Measurements from ENCODE around the gene DNAI4.
"Not testable (repeated sequence)": the region's sequence is repeated elsewhere in the genome, so short reads cannot be mapped to it uniquely, and the experiment has no call there.

DNAI4 gene

GRCh38 chr1:66924756-66925557, at the start of gene DNAI4, which contains the start of gene MIER1:
Gene DNAI4 (minus strand): TSS chr1:66924856. CDS start chr1:66924831, 25 bp downstream.
Gene MIER1 (plus strand): TSS chr1:66924990. CDS start chr1:66925029, 39 bp downstream.
- DNase-seq: peak; percentile 98

- no peak for DNase-seq
Observed at GRCh38 chr1:66968574-66968973, 43.9 kb upstream of the DNAI4 start.

- not testable (repeated sequence) for DNase-seq
Observed at GRCh38 chr1:66966188-66966873, 41.7 kb upstream of the DNAI4 start.

- DNase-seq: no peak
Observed at GRCh38 chr1:66957938-66958337, 33.3 kb upstream of the DNAI4 start.

- DNase-seq: no peak
Observed at GRCh38 chr1:66954208-66954607, 29.6 kb upstream of the DNAI4 start.

GRCh38 chr1:66951513-66951912, 26.9 kb upstream of the DNAI4 start:
- no peak for DNase-seq

GRCh38 chr1:66947267-66947666, 22.6 kb upstream of the DNAI4 start:
- no peak for DNase-seq

GRCh38 chr1:66945316-66945715, 20.7 kb upstream of the DNAI4 start:
- no peak for DNase-seq

- peak; percentile 58 for DNase-seq
Observed at GRCh38 chr1:66944330-66945274, 19.9 kb upstream of the DNAI4 start.

GRCh38 chr1:66943361-66943969, 18.8 kb upstream of the DNAI4 start:
- DNase-seq: no peak

GRCh38 chr1:66940981-66941380, 16.3 kb upstream of the DNAI4 start:
- DNase-seq: no peak

GRCh38 chr1:66938613-66939012, 14.0 kb upstream of the DNAI4 start:
- no peak for DNase-seq

- DNase-seq: no peak
Observed at GRCh38 chr1:66937529-66938234, 13.0 kb upstream of the DNAI4 start.

GRCh38 chr1:66933887-66934700, 9.4 kb upstream of the DNAI4 start:
- peak; percentile 26 for DNase-seq

- DNase-seq: no peak
Observed at GRCh38 chr1:66932291-66932690, 7.6 kb upstream of the DNAI4 start.

GRCh38 chr1:66931590-66931989, 6.9 kb upstream of the DNAI4 start:
- DNase-seq: no peak

GRCh38 chr1:66930823-66931174, 6.1 kb upstream of the DNAI4 start:
- DNase-seq: no peak

- DNase-seq: peak; percentile 78
Observed at GRCh38 chr1:66929999-66930822, 5.6 kb upstream of the DNAI4 start.

- no peak for DNase-seq
Observed at GRCh38 chr1:66929691-66929998, 5.0 kb upstream of the DNAI4 start.

GRCh38 chr1:66929146-66929688, 4.6 kb upstream of the DNAI4 start:
- DNase-seq: no peak

Data from kidney glomerular epithelial cell (primary cell).